ENCODE measurements around the gene ZNF584.
"Not testable (repeated sequence)": the region's sequence is repeated elsewhere in the genome, so short reads cannot be mapped to it uniquely, and the experiment has no call there.

ZNF584 gene

DNA sequence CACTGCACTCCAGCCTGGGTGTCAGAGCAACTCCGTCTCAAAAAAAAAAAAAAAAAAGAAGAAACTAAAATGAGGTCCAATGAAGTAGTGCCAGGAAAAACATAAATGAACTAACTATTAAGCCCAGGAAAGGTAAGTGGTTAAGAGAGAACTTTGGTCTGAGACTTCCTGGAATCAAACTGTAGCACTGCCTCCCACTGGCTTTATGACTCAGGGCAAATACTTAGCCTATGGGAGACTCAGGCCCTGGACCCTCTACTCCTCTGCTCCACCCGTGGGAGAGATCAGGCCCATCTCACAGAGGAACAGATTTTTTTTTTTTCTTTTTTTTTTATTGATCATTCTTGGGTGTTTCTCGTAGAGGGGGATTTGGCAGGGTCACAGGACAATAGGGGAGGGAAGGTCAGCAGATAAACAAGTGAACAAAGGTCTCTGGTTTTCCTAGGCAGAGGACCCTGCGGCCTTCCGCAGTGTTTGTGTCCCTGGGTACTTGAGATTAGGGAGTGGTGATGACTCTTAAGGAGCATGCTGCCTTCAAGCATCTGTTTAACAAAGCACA, 4.5 kb upstream of the ZNF584 start:
- not testable (repeated sequence) for DNase-seq (ENCODE audit: low read depth in 2 of 2)

DNA sequence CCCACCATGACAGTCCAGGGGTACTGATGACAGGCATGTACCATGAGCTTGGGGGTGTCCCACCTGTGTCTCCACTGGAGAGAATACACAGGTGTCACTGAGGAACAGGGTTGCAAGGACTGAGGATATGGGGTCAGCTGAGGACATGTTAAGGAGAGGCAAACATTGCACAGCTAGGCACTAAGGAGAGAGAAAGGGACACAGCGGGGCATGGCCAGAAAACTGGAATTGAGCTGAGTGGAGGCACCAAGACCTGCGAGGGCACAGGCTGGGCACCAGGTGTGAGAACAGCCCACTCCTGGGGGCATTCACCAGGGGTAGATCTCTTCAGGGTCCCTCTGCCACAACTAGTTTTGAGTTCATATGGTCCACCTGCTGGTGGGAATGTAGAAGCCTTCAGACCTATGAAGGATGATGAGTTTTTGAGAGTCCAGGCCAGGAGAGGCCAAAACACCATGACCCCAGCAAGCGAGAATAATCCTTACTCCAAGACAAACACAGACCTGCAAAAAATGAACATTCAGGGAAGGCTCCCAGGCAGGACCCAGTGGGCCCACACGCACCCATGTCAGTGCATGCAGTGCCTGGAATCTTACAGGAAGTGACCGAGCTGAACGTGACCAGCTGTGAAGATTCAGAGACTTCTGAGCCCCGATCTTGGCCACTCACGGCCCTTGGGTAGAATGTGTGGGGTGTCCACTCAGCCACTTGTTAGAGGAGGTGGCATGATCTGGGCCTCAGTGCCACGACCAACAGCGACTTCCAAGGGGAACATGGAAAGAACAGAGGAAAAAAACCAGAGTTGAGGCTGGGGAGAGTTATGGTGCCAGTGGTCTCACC, 1.4 kb upstream of the ZNF584 start:
- DNase-seq (ENCODE audit: low read depth in 2 of 2), result no peak

DNA sequence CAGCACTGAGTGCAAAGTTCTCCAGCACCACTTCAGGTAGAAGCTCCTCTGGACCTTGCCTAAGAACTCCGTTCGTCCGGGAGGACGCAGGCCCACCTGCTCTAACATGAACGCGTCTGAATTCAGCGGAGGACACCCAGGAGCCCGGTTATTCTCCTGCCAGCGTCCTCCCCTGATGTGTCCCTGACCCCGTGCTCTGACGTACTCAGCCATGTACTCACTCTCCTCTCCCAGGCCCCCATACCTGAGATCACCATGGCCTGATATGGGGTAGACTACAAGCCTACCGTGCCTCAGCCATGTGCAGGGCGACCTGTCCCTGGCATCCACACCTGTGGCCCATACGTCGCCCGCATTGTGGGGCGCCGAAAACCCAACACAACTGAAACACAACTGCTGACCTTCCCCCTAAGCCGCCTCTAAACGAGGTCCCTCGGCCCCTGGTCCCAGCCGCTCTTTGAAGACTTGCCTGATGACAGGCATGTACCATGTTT, 744 bp upstream of the ZNF584 start:
- DNase-seq (ENCODE audit: low read depth in 2 of 2), result no peak

GRCh38 chr19:58409010-58409790, 751 bp downstream of the ZNF584 start:
- no peak for DNase-seq (ENCODE audit: low read depth in 2 of 2)

GRCh38 chr19:58416604-58417003, 8.2 kb downstream of the ZNF584 start:
- no peak for DNase-seq (ENCODE audit: low read depth in 2 of 2)

GRCh38 chr19:58417071-58417470, 8.6 kb downstream of the ZNF584 start:
- DNase-seq (ENCODE audit: low read depth in 2 of 2), result no peak

DNA sequence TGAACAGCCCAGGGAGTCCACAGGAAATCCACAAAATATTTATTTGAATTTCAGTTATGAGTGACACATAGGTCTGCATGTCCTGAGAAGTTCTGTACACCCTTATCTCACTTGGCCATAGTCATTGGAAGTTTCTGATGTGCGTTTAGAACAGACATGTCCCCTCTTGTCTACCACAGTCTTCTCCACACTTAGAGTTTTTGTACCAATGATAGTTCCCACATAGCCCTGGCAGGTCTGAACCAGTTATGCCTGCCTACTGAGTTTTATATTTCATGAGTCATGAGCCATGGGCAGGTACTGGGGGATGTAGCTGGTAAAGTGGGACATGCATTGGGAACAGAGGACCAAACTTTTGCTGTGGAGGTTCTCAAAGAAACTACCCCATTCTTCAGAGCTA, 20.2 kb downstream of the ZNF584 start:
- DNase-seq (ENCODE audit: low read depth in 2 of 2), result no peak

- no peak for DNase-seq (ENCODE audit: low read depth in 2 of 2)
Measured at GRCh38 chr19:58429745-58430144, 21.3 kb downstream of the ZNF584 start.

DNA sequence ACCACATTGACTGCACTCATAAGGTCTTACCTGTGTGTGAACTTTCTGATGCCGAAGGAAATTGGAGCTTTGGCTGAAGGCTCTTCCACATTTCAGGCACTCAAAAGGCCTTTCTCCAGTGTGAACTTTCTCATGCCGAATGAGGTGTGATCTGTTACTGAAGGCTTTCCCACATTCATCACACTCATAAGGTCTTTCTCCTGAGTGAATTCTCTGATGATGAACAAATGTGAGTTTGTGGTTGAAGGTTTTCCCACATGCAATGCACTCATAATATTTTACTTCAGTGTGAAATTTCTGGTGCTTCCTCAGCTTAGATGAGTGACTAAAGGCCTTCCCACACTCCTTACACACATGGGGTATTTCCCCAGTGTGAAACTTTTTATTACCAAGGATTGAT, 25.8 kb downstream of the ZNF584 start:
- DNase-seq (ENCODE audit: low read depth in 2 of 2), result no peak

- DNase-seq (ENCODE audit: low read depth in 2 of 2), result peak; percentile 88 to 95
Measured at GRCh38 chr19:58439576-58440554, 31.4 kb downstream of the ZNF584 start, which contains the start of gene ZNF132. Gene ZNF132, minus strand, starts transcription at chr19:58440153. Its CDS starts 332 bp downstream, at chr19:58439821.

GRCh38 chr19:58440556-58440955, 32.1 kb downstream of the ZNF584 start:
- DNase-seq (ENCODE audit: low read depth in 2 of 2), result no peak

- DNase-seq (ENCODE audit: low read depth in 2 of 2), result not testable (repeated sequence)
Measured at GRCh38 chr19:58442986-58443385, 34.5 kb downstream of the ZNF584 start.

GRCh38 chr19:58448860-58449259, 40.4 kb downstream of the ZNF584 start:
- not testable (repeated sequence) for DNase-seq (ENCODE audit: low read depth in 2 of 2)

DNA sequence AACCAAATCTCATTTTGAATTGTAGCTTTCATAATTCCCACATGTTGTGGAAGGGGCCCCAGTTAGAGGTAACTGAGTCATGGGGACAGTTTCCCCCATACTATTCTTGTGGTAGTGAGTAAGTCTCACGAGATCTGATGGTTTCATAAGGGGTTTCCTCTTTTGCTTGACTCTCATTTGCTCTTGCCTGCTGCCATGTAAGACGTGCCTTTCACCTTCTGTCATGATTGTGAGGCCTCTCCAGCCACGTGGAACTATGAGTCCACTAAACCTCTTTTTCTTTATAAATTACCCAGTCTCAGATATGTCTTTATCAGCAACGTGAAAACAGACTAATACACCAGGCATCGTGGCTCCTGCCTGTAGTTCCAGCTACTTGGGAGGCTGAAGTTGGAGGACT, 41.5 kb downstream of the ZNF584 start:
- not testable (repeated sequence) for DNase-seq (ENCODE audit: low read depth in 2 of 2)

DNA sequence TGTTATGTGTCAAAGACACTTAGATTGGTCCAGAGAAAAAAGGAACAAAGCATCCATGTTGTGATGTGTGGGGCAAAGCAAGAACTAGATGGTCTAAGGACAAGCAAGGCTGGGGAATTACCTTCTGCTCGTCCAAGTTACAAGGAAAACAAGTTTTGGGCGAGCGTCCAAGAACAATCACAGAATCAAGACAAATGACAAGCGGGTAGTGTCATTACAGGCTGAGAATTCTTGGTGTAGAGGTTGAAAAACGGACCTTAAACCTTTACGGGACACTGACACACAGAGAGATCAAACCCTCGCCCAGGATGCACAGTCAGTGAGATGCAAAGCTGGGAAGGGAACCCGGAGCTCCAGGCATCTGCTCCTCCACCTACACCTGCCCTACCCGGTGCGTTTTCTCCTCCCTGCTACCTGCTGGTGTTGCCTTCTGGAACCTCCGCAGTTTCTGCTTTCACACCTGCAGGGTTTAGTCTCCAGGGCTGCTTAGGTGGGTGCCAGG, 42.5 kb downstream of the ZNF584 start:
- no peak for DNase-seq (ENCODE audit: low read depth in 2 of 2)

GRCh38 chr19:58451358-58452101, 43.1 kb downstream of the ZNF584 start, which contains the start of gene ZNF324B:
Gene ZNF324B, plus strand, starts transcription at chr19:58451622. Its CDS starts 2,080 bp downstream, at chr19:58453702.
- peak; percentile 90 to 93 for DNase-seq (ENCODE audit: low read depth in 2 of 2)

GRCh38 chr19:58453743-58454142, 45.3 kb downstream of the ZNF584 start:
- no peak for DNase-seq (ENCODE audit: low read depth in 2 of 2)

DNA sequence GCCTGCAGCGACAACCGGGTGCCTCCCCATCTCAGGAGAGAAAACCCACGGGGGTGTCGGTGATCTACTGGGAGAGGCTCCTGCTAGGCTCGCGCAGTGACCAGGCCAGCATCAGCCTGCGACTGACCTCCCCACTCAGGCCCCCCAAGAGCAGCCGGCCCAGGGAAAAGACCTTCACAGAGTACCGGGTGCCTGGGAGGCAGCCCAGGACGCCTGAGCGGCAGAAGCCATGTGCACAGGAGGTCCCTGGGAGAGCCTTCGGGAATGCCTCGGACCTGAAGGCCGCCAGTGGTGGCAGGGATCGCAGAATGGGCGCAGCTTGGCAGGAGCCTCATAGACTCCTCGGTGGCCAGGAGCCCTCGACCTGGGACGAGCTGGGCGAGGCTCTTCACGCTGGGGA, 46.9 kb downstream of the ZNF584 start:
- no peak for DNase-seq (ENCODE audit: low read depth in 2 of 2)

DNA sequence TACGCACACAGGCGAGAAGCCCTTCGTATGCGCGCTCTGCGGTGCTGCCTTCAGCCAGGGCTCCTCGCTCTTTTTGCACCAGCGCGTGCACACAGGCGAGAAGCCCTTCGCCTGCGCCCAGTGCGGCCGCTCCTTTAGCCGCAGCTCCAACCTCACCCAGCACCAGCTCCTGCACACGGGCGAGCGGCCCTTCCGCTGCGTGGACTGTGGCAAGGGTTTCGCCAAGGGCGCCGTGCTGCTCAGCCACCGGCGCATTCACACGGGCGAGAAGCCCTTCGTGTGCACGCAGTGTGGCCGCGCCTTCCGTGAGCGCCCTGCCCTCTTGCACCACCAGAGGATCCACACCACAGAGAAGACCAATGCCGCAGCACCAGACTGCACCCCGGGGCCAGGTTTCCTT, 47.7 kb downstream of the ZNF584 start:
- no peak for DNase-seq (ENCODE audit: low read depth in 2 of 2)

- no peak for DNase-seq (ENCODE audit: low read depth in 2 of 2)
Measured at GRCh38 chr19:58460039-58460438, 51.6 kb downstream of the ZNF584 start.

Data from stimulated activated CD8-positive, alpha-beta memory T cell treated with anti-CD3 and anti-CD28 coated beads, Interleukin-15, amount 100 ng/mL, for 4 hours (primary cell).